GM19240 (cell line): ENCODE measurements around the gene INO80C.
"Not testable (repeated sequence)": the region's sequence is repeated elsewhere in the genome, so short reads cannot be mapped to it uniquely, and the experiment has no call there.

Experiments
- DNase-seq: peaks from one replicate; pipeline ENCODE4 v3.0.0; 2011; ENCODE audit warnings: low spot score; ENCODE audit not compliant: insufficient read length

Gene INO80C

DNA sequence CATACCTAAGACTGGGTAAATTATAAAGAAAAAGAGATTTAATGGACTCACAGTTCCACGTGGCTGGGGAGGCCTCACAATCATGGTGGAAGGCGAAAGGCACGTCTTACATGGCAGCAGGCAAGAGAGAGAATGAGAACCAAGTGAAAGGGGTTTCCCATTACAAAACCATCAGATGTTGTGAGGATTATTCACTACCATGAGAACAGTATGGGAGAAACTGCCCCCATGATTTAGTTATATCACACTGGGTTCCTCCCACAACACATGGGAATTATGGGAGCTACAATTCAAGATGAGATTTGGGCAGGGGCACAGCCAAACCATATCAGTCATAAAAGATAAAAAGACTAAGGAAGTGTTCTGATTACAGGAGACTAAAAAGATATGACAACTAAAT lies 8.5 kb downstream of the INO80C start:
- DNase-seq = not testable (repeated sequence)

DNA sequence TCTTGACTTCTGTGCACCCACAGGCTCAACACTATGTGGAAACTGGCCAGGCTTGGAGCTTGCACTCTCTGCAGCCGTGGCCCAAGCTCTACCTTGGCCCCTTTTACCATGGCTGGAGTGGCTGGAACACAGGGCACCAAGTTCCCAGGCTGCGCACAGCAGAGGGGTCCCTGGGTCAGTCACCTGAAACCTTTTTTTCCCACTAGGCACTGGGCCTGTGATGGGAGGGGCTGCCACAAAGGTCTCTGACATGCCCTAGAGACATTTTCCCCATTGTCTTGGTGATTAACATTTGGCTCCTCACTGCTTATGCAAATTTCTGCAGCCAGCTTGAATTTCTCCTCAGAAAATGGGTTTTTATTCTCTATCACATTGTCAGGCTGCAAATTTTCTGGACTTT lies 9.4 kb downstream of the INO80C start:
- DNase-seq = not testable (repeated sequence)

- DNase-seq = not testable (repeated sequence)
Observed at GRCh38 chr18:35487525-35487924, 10.2 kb downstream of the INO80C start.

DNA sequence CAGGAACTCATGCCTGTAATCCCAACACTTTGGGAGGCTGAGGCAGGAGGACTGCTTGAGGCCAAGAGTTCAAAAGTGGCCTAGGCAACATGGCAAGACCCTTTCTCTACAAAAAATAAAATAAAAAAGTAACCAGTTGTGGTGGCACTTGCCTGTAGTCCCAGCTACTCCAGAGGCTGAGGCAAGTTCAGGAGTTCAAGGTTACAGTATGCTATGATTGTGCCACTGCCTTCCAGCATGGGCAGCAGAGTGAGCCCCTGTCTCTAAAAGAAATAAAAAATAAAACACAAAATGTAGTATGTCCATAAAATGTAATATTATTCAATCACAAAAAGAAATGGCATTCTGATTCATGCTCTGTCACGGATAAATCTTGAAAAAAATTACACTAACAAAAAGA lies 11.9 kb downstream of the INO80C start:
- no peak for DNase-seq

- no peak for DNase-seq
Observed at GRCh38 chr18:35484034-35484433, 13.7 kb downstream of the INO80C start.

DNA sequence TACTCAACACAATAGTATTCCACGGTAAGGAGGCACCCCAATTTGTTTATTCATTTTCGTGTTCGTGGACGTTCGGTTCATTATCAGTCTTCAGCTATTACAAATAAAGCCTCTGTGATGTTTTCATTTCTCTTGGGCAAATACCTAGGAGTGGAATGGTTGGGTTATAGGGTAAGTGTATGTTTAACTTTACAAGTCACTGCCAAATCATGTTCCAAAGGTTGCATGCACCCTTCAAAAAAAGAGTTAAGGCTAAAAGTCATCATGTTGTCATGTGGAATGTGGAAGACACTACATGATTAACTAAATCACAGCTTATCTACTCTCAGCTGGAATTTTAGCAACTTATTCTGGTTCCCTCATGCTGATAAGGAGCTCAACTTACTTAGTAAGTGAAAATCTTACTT lies 15.8 kb downstream of the INO80C start:
- DNase-seq = no peak

DNA sequence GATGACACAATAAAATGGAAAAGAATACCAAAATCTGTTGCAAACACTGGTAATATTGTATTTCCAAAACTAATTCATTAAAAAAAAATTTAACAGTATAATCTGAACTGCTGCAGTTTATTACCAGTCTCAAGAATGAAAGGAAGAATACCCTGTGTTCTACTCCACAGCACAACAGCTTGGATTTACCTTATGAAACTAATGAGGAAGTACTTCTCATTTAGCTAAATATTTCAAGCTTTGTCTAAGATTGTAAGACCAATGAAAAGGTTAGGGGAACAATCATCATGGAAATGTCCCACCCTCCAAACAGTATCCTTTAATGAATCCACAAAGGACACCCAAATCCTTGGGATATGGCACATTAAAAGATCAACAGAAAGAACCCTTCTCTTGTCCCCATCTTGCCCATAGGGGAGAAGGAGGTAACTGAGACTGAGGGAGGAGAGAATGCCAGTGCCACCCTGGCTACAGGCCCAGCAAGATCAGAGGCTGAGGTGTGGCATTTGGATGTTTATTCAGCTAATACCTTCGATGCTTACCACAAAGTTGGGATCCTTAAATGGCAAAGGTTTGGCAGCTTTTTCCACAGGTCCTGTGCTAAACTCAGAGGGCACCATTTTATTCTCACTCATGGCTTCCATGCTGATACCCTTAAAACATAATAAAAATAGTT lies 17.7 kb downstream of the INO80C start:
- no peak for DNase-seq

- no peak for DNase-seq
Observed at GRCh38 chr18:35478520-35479435, 19.0 kb downstream of the INO80C start.

GRCh38 chr18:35477974-35478373 lies 19.8 kb downstream of the INO80C start:
- DNase-seq = no peak

GRCh38 chr18:35477497-35477896 lies 20.3 kb downstream of the INO80C start:
- no peak for DNase-seq

- no peak for DNase-seq
Observed at GRCh38 chr18:35474884-35475283, 22.9 kb downstream of the INO80C start.

DNA sequence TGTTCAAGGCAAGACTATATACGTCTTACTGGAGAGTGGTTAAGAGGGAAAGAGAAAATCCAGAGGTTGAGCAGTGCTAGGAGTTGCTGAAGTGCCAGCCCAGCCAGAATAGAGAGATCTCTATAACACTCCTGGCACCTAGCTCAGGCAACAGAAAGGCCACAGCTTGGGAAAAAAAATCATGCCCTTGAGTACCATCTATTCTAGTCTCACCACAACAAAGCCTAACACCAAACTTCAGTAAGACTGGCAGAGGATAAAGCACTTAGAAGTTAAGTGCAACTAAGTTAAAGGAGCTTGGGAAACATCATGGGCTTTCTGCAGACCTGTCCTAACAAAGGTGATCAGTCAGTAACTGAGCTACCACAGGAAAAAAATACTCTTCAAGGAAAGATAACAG lies 24.2 kb downstream of the INO80C start:
- no peak for DNase-seq

GRCh38 chr18:35470435-35470834 lies 27.3 kb downstream of the INO80C start:
- DNase-seq = no peak

- no peak for DNase-seq
Observed at GRCh38 chr18:35469725-35470124, 28.0 kb downstream of the INO80C start.

- DNase-seq = no peak
Observed at GRCh38 chr18:35468711-35469110, 29.0 kb downstream of the INO80C start.

DNA sequence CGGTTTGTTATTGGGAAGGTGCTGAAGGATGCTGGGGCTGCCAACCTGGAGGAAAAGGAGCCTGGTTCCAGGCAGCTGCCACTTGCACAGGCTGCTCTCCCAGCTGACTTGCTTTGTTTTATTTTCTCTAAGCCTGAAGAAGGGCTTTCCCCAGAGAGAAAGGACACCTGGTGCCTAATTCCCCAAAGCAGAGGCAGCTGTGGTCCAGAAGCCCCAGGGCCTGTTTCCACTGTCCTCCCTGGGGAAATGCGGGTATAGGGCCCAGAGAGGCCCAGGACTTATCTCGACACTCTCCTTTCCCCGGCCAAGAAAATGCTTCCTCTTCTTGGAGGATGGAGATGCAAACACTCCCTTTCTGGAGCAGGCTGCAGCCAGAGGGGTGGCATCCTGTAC lies 30.1 kb downstream of the INO80C start:
- no peak for DNase-seq

DNA sequence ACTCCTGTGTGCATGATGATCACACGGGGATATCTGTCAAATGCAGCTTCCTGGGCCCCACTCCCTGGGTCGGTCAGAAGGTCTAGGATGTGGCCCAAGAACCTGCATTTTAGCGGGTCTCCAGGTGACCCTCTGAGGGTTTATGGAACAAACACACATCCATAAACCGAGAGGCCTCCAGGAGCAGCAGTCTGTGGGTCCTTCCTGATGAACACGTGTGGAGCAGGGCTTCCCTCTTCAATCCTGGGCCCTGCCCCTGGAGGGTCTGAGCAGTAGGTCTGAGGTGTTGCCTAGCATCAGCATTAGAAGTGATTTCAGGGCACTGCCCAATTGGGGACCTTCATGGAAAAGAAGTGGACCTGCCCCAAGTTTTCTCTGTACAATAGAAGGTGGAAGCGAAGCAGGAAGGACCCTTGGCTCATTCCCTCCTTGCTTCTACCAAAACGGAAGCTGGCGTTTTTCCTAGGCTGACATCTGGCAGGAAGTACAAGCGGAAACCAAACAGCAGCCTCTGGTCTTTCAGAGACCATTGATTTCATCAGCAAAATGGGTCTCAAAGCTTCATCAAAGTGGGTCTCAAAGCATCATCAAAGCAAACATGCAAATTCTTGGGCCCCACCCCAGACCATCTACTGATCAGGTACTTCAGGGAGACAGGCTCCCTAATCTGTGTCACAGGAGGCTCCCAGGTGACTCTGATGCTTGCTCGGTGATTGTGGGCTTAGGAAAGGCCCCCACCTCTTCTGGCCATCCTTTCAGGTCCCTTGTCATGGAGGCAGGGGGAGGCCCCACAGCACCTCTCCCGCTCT lies 30.7 kb downstream of the INO80C start:
- no peak for DNase-seq

DNA sequence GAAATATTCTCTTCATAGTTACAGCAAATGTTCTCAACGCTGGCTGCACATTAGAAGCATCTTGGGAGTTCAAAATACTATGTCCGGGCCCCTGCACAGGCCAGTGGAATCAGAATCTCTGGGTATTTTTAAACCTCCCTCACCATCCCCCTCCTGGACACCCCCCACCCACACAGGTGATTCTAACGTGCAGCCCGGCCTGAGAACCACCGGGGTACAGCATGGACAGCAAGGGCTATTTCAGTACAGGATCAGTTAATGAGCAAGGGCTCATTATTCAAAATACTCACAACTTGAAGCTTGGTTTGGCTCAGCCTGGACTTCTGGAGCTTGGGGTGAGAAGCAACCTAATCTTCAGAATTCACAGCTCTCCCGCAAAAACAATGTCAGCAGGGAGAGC lies 31.4 kb downstream of the INO80C start:
- no peak for DNase-seq

- no peak for DNase-seq
Observed at GRCh38 chr18:35465329-35465728, 32.4 kb downstream of the INO80C start.

DNA sequence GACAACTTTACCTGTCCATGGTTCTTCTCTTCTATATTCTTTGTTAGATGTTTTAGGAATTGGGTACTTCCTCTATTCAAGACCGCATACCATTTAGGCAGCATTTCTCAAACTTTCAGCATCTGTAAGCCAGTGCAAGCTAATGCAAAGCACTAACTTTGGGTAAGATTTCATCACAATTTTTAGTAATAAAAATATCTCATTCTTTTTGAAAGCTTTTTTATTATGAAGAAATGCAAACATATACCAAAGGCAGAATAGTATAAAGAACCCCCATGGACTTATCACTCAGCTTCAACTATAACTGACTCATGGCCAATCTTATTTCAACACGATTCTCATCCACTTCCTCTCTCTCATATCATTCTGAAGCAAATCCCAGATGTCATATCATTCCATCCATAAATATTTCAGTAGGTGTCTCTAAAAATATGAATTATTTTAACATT lies 32.9 kb downstream of the INO80C start:
- no peak for DNase-seq

- DNase-seq = no peak
Observed at GRCh38 chr18:35463827-35464226, 33.9 kb downstream of the INO80C start.

DNA sequence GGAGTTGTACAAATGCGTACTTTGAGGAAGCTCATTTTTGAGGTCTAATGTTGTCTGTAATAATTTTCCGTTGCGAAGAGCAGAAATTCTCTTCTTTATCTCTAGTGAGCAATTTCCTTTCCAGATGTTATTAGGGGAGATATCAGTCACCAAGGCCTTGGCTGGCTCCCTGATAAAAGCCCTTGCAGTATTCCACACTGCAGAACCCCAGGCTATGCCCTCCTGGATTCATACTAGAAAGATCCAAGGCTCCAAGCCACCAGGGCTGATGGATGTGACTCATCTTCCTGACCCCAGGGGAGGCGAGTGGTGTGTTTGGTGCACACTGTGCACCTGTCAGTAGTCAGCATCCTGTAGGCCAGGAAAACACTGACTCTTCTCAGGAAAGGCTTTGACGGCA lies 34.7 kb downstream of the INO80C start:
- DNase-seq = no peak
